WERI-Rb-1 (cell line): ENCODE data around the gene OSGIN1.

ENCODE experiments used
- DNase-seq: peaks from one replicate; pipeline ENCODE4 v3.0.0-alpha.2; 2020
- H3K27ac ChIP-seq: fragments of 250-450 bp; sonication (Bioruptor Pico); 2 replicates; pipeline ENCODE4 v1.5.1; 2020; ENCODE audit warnings: mild to moderate bottlenecking, moderate library complexity
- H3K27me3 ChIP-seq: fragments of 250-450 bp; sonication (Bioruptor Pico); 2 replicates; pipeline ENCODE4 v1.5.1; 2021; ENCODE audit warnings: mild to moderate bottlenecking, low read depth, moderate library complexity; ENCODE audit not compliant: insufficient read depth, severe bottlenecking
- H3K36me3 ChIP-seq: fragments of 250-450 bp; sonication (Bioruptor Pico); 2 replicates; pipeline ENCODE4 v1.5.1; 2020; ENCODE audit warnings: mild to moderate bottlenecking, moderate library complexity
- H3K4me3 ChIP-seq: 2 replicates; pipeline ENCODE4 v1.5.1; 2011; ENCODE audit warnings: low read depth, mild to moderate bottlenecking, control low read depth, low read length
- H3K9me3 ChIP-seq: fragments of 250-450 bp; sonication (Bioruptor Pico); 2 replicates; pipeline ENCODE4 v1.5.1; 2021; ENCODE audit warnings: mild to moderate bottlenecking, moderate library complexity; ENCODE audit not compliant: severe bottlenecking
- CTCF ChIP-seq: IDR thresholded peaks from 2 replicates; pipeline ENCODE4 v1.5.1; 2011; ENCODE audit warnings: low read depth, mild to moderate bottlenecking, control low read depth, inconsistent platforms, low read length

OSGIN1 gene

GRCh38 chr16:83908798-83909197 lies 44.2 kb upstream of the OSGIN1 start:
- TF ChIP-seq CTCF: no peak
- no peak for DNase-seq
- Histone ChIP-seq H3K27ac (no peak overlapping the region), H3K36me3 (no peaks in the 10 kb centered on the region; the same call in 1 of the 2 replicates), H3K27me3 (no peaks in the 10 kb centered on the region), H3K4me3 (no peak overlapping the region), H3K9me3 (no peaks in the 10 kb centered on the region)

- Histone ChIP-seq H3K36me3 (no peaks in the 10 kb centered on the region; the same call in 1 of the 2 replicates), H3K27me3 (no peaks in the 10 kb centered on the region), H3K27ac (no peak overlapping the region), H3K4me3 (no peak overlapping the region), H3K9me3 (no peaks in the 10 kb centered on the region)
- no peak for TF ChIP-seq CTCF
- peak; percentile 33 for DNase-seq
These were observed 41.8 kb upstream of the OSGIN1 start for GRCh38 chr16:83911290-83911689.

GRCh38 chr16:83912519-83913244 lies 40.4 kb upstream of the OSGIN1 start:
- no peaks in the 10 kb centered on the region; the same call in 1 of the 2 replicates for H3K36me3 ChIP-seq
- TF ChIP-seq CTCF: no peak
- no peak overlapping the region for H3K27ac ChIP-seq

GRCh38 chr16:83913245-83913633 lies 39.8 kb upstream of the OSGIN1 start:
- no peak for DNase-seq
- H3K36me3 ChIP-seq: no peaks in the 10 kb centered on the region; the same call in 1 of the 2 replicates
- no peak overlapping the region for H3K27ac ChIP-seq
- no peak for TF ChIP-seq CTCF
- H3K9me3 ChIP-seq: no peaks in the 10 kb centered on the region
- no peaks in the 10 kb centered on the region for H3K27me3 ChIP-seq
- H3K4me3 ChIP-seq: no peak overlapping the region

More at GRCh38 chr16:83912519-83913244, 40.4 kb upstream of the OSGIN1 start:
- Histone ChIP-seq H3K4me3 (no peak overlapping the region), H3K9me3 (no peaks in the 10 kb centered on the region), H3K27me3 (no peaks in the 10 kb centered on the region)
- no peak for DNase-seq

- Histone ChIP-seq H3K36me3 (no peaks in the 10 kb centered on the region; the same call in 1 of the 2 replicates), H3K9me3 (no peaks in the 10 kb centered on the region), H3K27ac (no peak overlapping the region), H3K27me3 (no peaks in the 10 kb centered on the region), H3K4me3 (no peak overlapping the region)
- DNase-seq: no peak
- no peak for TF ChIP-seq CTCF
These were observed 38.8 kb upstream of the OSGIN1 start for GRCh38 chr16:83914091-83914710.
